Keratinocyte (primary cell): ENCODE results near the gene HTRA3. TPM values are rescaled to one million over a fixed set of nuclear protein-coding genes. Genes with fewer than 3 reads are reported as not detected.

ENCODE experiments used
- DNase-seq: peaks from one replicate; pipeline ENCODE4 v3.0.0-alpha.2; 2011; ENCODE audit warnings: low read depth, missing footprints, low spot score
- FAIRE-seq: peaks from 2 replicates; lab custom pipeline; 2011; peaks lifted over from hg19 to GRCh38; lab: Jason Lieb, UNC
- H2AFZ ChIP-seq: 2 replicates; pipeline ENCODE4 v1.6.0; 2012; ENCODE audit warnings: low read length, control low read depth, inconsistent platforms; ENCODE audit not compliant: control insufficient read depth
- H3K27ac ChIP-seq: 2 replicates; pipeline ENCODE4 v1.5.1; 2011; ENCODE audit warnings: low read length; ENCODE audit not compliant: control insufficient read depth, insufficient read depth
- H3K27me3 ChIP-seq: 3 replicates; pipeline ENCODE4 v1.6.0; 2011; ENCODE audit warnings: low read length; ENCODE audit not compliant: control insufficient read depth, insufficient read depth; ENCODE audit errors: extremely low read depth
- H3K36me3 ChIP-seq, 2 experiments: 2 replicates in 1 of 2; 3 replicates in 1 of 2; pipeline ENCODE4 v1.5.1; 2011; ENCODE audit warnings: low read length in 2 of 2, mild to moderate bottlenecking in 1 of 2; ENCODE audit not compliant: control insufficient read depth in 2 of 2, insufficient read depth in 2 of 2; ENCODE audit errors: extremely low read depth in 1 of 2
- H3K4me1 ChIP-seq: 3 replicates; pipeline ENCODE4 v1.5.1; 2011; ENCODE audit warnings: low read length; ENCODE audit not compliant: control insufficient read depth, insufficient read depth; ENCODE audit errors: extremely low read depth
- H3K4me2 ChIP-seq: 3 replicates; pipeline ENCODE4 v1.6.0; 2011; ENCODE audit warnings: low read depth, low read length; ENCODE audit not compliant: control insufficient read depth, insufficient read depth; ENCODE audit errors: extremely low read depth
- H3K4me3 ChIP-seq, 3 experiments: fragments of 200-600 bp in 1 of 3; sonication (generic) in 1 of 3; 2 replicates in 2 of 3; 3 replicates in 1 of 3; pipeline ENCODE4 v1.5.1; 2011 to 2016; ENCODE audit warnings: low read length in 3 of 3, mild to moderate bottlenecking in 3 of 3, control low read depth in 2 of 3, inconsistent platforms in 1 of 3, low read depth in 1 of 3, mixed read lengths in 1 of 3, mixed run types in 1 of 3, moderate library complexity in 1 of 3; ENCODE audit not compliant: control insufficient read depth in 2 of 3, insufficient read depth in 2 of 3; ENCODE audit errors: extremely low read depth in 1 of 3
- H3K79me2 ChIP-seq: 2 replicates; pipeline ENCODE4 v1.6.0; 2012; ENCODE audit warnings: low read length; ENCODE audit not compliant: control insufficient read depth, insufficient read depth
- H3K9ac ChIP-seq: 3 replicates; pipeline ENCODE4 v1.6.0; 2011; ENCODE audit warnings: low read length; ENCODE audit not compliant: control insufficient read depth, insufficient read depth; ENCODE audit errors: extremely low read depth
- H3K9me1 ChIP-seq: 3 replicates; pipeline ENCODE4 v1.6.0; 2011; ENCODE audit warnings: low read length; ENCODE audit not compliant: control insufficient read depth, insufficient read depth; ENCODE audit errors: extremely low read depth
- H3K9me3 ChIP-seq: 2 replicates; pipeline ENCODE4 v1.5.1; 2012; ENCODE audit warnings: low read depth, low read length; ENCODE audit not compliant: control insufficient read depth
- H4K20me1 ChIP-seq: 3 replicates; pipeline ENCODE4 v1.6.0; 2011; ENCODE audit warnings: low read length; ENCODE audit not compliant: control insufficient read depth, insufficient read depth; ENCODE audit errors: extremely low read depth
- CTCF ChIP-seq, 3 experiments: IDR thresholded peaks in 1 of 3; conservative IDR thresholded peaks in 1 of 3; optimal IDR thresholded peaks in 1 of 3; 2 replicates in 2 of 3; 3 replicates in 1 of 3; pipeline versions ENCODE3 to v1.5.1; 2011; ENCODE audit warnings: low read length in 3 of 3, mild to moderate bottlenecking in 3 of 3, moderate library complexity in 2 of 3, control low read depth in 1 of 3, inconsistent platforms in 1 of 3; ENCODE audit not compliant: insufficient read depth in 2 of 3; ENCODE audit errors: extremely low read depth in 1 of 3
- EZH2 ChIP-seq: IDR thresholded peaks from one replicate; pipeline ENCODE4 v1.6.1; 2012; ENCODE audit warnings: inconsistent platforms, mild to moderate bottlenecking, low read length, moderate library complexity
- dilution Hi-C: fragments of 300-500 bp; cut with MboI; formaldehyde crosslinking; loops from one replicate; pipeline ENCODE4 v1.7.0; 2020; ENCODE audit warnings: low sequenced_read_pairs; ENCODE audit not compliant: extremely low pct_ligation_motif_present
- polyA plus RNA-seq, 5 experiments: library from polyadenylated mRNA; depleted of rRNA in 3 of 5; stranded (reverse) in 3 of 5; stranded (forward) in 1 of 5; unstranded in 1 of 5; fragments of >200 nt; gene quantifications; 1 replicate in 1 of 5; 2 replicates in 3 of 5; 3 replicates in 1 of 5; pipeline versions ENCODE4 v1.2.1 to v1.2.3, GENCODE V29; 2011 to 2012; ENCODE audit warnings: missing spikeins in 2 of 5, low read depth in 1 of 5, low replicate concordance in 1 of 5

Gene HTRA3
- polyA plus RNA-seq, 1 donor (not counting 4 experiments of a cell fraction or from before 2014, with no cell fraction given), result not detected

GRCh38 chr4:8235224-8235623 is 34.3 kb upstream of the HTRA3 start:
- Histone ChIP-seq H3K27me3 (no peaks in the 10 kb centered on the region), H4K20me1 (peaks cover 6% of the 10 kb centered on the region), H3K4me3 (no peak overlapping the region), H3K79me2 (no peaks in the 10 kb centered on the region), H3K4me1 (no peaks in the 10 kb centered on the region), H3K9me1 (peaks cover 3% of the 10 kb centered on the region), H3K4me2 (no peak overlapping the region), H3K27ac (no peak overlapping the region), H3K36me3 (peaks cover 35 to 49% of the 10 kb centered on the region in 2 experiments), H3K9ac (no peak overlapping the region), H2AFZ (no peak overlapping the region), H3K9me3 (no peaks in the 10 kb centered on the region)
- FAIRE-seq (no peak), DNase-seq (no peak)
- TF ChIP-seq CTCF (optimal IDR thresholded peaks at IDR 0.05 in 1 of 3, IDR thresholded peaks at IDR 0.05 in 1 of 3, conservative IDR thresholded peaks at IDR 0.05 in 1 of 3; ENCODE audit: extremely low read depth in 1 of 3, insufficient read depth in 2 of 3, low read length in 3 of 3) (no peak), EZH2 (no peak)
- dilution Hi-C loops, result no loop called here

- H3K36me3 ChIP-seq, result peaks cover 35 to 54% of the 10 kb centered on the region in 2 experiments
- no peak overlapping the region for H3K4me2 ChIP-seq
- no peak overlapping the region for H3K9ac ChIP-seq
- no peaks in the 10 kb centered on the region for H3K9me3 ChIP-seq
- peaks cover 3% of the 10 kb centered on the region for H3K9me1 ChIP-seq
- peaks cover 6% of the 10 kb centered on the region for H4K20me1 ChIP-seq
- dilution Hi-C loops, result no loop called here
- H2AFZ ChIP-seq, result no peak overlapping the region
- no peaks in the 10 kb centered on the region for H3K4me1 ChIP-seq
- H3K79me2 ChIP-seq, result no peaks in the 10 kb centered on the region
- FAIRE-seq (no peak), DNase-seq (no peak)
- no peak for TF ChIP-seq EZH2
- no peak for TF ChIP-seq CTCF (optimal IDR thresholded peaks at IDR 0.05 in 1 of 3, IDR thresholded peaks at IDR 0.05 in 1 of 3, conservative IDR thresholded peaks at IDR 0.05 in 1 of 3; ENCODE audit: extremely low read depth in 1 of 3, insufficient read depth in 2 of 3, low read length in 3 of 3)
- no peaks in the 10 kb centered on the region for H3K27me3 ChIP-seq
- H3K27ac ChIP-seq, result no peak overlapping the region
- no peak overlapping the region for H3K4me3 ChIP-seq
Observed at GRCh38 chr4:8235686-8236085, 33.9 kb upstream of the HTRA3 start.
